ENCODE data around the gene KRT33A. TPM values are rescaled to one million over a fixed set of nuclear protein-coding genes. Genes with fewer than 3 reads are reported as not detected.

Gene KRT33A
- total RNA-seq, 1 experiment from 2014 or later: not detected

DNA sequence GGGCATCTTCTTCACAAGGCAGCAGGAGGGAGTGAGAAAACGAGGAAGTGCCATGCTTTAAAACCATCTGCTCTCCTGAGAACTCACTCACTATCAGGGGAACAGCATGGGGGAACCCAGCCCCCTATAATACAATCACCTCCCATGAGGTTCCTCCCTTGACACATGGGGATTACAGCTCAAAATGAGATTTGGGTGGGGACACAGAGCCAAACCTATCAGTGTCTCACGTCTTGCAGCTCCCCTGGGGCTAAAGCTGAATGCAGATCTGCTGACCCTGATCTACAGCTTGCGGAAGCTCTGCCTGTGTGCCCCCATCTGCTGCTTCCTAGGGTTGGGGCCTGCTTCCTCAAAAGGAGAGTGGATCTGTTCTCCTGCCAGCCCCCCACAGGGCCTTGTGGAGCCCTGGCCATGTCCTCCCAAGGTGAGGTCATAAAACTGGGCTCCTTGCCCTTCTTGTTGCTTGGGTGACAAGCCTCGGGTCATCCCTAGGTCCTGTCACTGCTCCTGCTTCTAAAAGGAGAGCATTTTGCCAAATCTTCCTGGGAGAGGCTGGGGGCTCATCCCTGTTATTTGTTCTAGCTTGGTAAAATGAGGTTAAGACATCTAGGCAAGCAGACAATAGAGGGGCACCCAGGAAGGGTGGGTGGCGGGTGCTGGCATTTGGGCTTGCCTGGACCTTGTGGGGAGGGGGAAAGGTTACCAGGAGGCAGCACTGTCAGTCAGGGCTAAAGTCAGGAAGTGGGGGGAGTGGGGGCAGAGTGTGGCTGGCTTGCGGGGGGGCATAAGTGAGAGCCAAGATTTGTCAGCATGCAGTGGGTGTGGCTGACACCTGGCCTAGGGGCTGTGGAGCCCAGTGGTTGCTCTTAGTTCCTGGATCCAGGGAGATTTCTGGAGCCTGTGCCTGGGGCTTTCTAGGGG, 16.0 kb downstream of the KRT33A start:
- no TSS peak for BruUV-seq (replicated peaks)
- Histone ChIP-seq H3K4me1 (ENCODE audit: insufficient read depth, low read length, poor library complexity, severe bottlenecking) (peaks cover 1% of the 10 kb centered on the region), H3K9me3 (ENCODE audit: low read depth, low read length, poor library complexity, severe bottlenecking) (no peaks in the 10 kb centered on the region), H3K36me3 (ENCODE audit: insufficient read depth, low read length, poor library complexity, severe bottlenecking) (no peaks in the 10 kb centered on the region), H3K27me3 (replicated peaks; ENCODE audit: insufficient read depth, low read depth, low read length, poor library complexity) (no peaks in the 10 kb centered on the region), H3K4me3 (ENCODE audit: low read depth, low read length, poor library complexity, severe bottlenecking) (no peak overlapping the region), H3K27ac (ENCODE audit: low read depth, low read length, poor library complexity, severe bottlenecking) (peak overlapping the region; percentile 23)
- DNase-seq (ENCODE audit: low spot score): peak; percentile 4
- TF ChIP-seq EZH2 (IDR thresholded peaks at IDR 0.05; ENCODE audit: borderline replicate concordance, low read depth, low read length, poor library complexity, severe bottlenecking): no peak
- TF ChIP-seq, protein P1, sequence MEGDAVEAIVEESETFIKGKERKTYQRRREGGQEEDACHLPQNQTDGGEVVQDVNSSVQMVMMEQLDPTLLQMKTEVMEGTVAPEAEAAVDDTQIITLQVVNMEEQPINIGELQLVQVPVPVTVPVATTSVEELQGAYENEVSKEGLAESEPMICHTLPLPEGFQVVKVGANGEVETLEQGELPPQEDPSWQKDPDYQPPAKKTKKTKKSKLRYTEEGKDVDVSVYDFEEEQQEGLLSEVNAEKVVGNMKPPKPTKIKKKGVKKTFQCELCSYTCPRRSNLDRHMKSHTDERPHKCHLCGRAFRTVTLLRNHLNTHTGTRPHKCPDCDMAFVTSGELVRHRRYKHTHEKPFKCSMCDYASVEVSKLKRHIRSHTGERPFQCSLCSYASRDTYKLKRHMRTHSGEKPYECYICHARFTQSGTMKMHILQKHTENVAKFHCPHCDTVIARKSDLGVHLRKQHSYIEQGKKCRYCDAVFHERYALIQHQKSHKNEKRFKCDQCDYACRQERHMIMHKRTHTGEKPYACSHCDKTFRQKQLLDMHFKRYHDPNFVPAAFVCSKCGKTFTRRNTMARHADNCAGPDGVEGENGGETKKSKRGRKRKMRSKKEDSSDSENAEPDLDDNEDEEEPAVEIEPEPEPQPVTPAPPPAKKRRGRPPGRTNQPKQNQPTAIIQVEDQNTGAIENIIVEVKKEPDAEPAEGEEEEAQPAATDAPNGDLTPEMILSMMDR (conservative IDR thresholded peaks at IDR 0.05; ENCODE audit: low read depth, low read length): no peak
- ChIA-PET CTCF (no interaction called here), POLR2A (ENCODE audit: low non-redundant PET) (no interaction called here)
- intact Hi-C loops (cut with micrococcal nuclease; ENCODE audit: unreplicated experiment): no loop called here

DNA sequence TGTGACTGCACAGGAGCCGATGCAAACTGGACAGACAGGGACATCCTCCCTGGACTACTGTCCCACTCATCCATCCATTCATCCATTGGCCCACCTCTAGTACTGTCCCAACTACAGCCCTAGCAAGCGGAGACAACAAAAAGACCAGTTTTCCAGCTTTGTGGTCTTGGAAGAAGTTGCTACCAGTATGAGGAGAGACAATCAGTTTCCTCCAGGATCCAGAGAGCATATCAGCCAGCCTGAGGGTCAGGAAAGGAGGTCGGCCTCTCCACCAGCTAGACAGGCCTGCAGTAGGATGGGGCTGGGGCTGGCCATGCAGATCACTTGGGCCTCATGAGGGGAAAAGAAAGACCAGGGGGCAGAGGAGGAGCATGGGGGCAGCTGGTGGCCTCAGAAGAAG, 16.8 kb downstream of the KRT33A start:
- H3K4me3 ChIP-seq (ENCODE audit: low read depth, low read length, poor library complexity, severe bottlenecking): no peak overlapping the region
- H3K27ac ChIP-seq (ENCODE audit: low read depth, low read length, poor library complexity, severe bottlenecking): no peak overlapping the region
- CTCF ChIA-PET: no interaction called here

DNA sequence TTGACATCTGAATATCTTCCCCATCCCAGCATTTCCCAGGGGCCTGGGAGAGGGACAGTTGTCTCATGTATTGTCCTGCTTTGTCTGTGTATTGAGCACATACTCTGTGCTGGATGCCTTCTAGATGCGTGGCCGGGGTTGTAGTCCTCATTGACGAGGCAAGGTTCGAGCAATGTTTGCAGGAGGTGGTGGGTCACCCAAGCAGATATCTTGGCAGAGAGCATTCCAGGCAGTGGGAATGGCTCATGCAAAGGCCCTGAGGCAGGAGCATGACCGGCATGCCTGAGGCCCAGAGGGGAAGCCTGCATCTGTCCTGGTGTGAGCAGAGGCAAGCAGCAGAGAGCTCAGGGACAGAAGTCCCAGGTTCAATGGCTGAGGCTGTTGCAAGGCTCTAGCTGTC, 17.5 kb downstream of the KRT33A start:
- no peak for DNase-seq (ENCODE audit: low spot score)
- no TSS peak for BruUV-seq (replicated peaks)
- H3K9me3 ChIP-seq (ENCODE audit: low read depth, low read length, poor library complexity, severe bottlenecking): no peaks in the 10 kb centered on the region
- TF ChIP-seq EZH2 (IDR thresholded peaks at IDR 0.05; ENCODE audit: borderline replicate concordance, low read depth, low read length, poor library complexity, severe bottlenecking): no peak
- TF ChIP-seq, protein P1 (conservative IDR thresholded peaks at IDR 0.05; ENCODE audit: low read depth, low read length): no peak
- no peak overlapping the region for H3K4me3 ChIP-seq (ENCODE audit: low read depth, low read length, poor library complexity, severe bottlenecking)
- H3K27ac ChIP-seq (ENCODE audit: low read depth, low read length, poor library complexity, severe bottlenecking): no peak overlapping the region
- no peaks in the 10 kb centered on the region for H3K4me1 ChIP-seq (ENCODE audit: insufficient read depth, low read length, poor library complexity, severe bottlenecking)
- intact Hi-C loops (cut with micrococcal nuclease; ENCODE audit: unreplicated experiment): no loop called here
- CTCF ChIA-PET: no interaction called here
- POLR2A ChIA-PET (ENCODE audit: low non-redundant PET): no interaction called here
- H3K27me3 ChIP-seq (replicated peaks; ENCODE audit: insufficient read depth, low read depth, low read length, poor library complexity): no peaks in the 10 kb centered on the region
- no peaks in the 10 kb centered on the region for H3K36me3 ChIP-seq (ENCODE audit: insufficient read depth, low read length, poor library complexity, severe bottlenecking)

More for the DNA sequence above, 16.8 kb downstream of the KRT33A start:
- TF ChIP-seq, protein P1 (conservative IDR thresholded peaks at IDR 0.05; ENCODE audit: low read depth, low read length): no peak
- TF ChIP-seq EZH2 (IDR thresholded peaks at IDR 0.05; ENCODE audit: borderline replicate concordance, low read depth, low read length, poor library complexity, severe bottlenecking): no peak
- Histone ChIP-seq H3K27me3 (replicated peaks; ENCODE audit: insufficient read depth, low read depth, low read length, poor library complexity) (no peaks in the 10 kb centered on the region), H3K9me3 (ENCODE audit: low read depth, low read length, poor library complexity, severe bottlenecking) (no peaks in the 10 kb centered on the region), H3K36me3 (ENCODE audit: insufficient read depth, low read length, poor library complexity, severe bottlenecking) (no peaks in the 10 kb centered on the region), H3K4me1 (ENCODE audit: insufficient read depth, low read length, poor library complexity, severe bottlenecking) (no peaks in the 10 kb centered on the region)
- intact Hi-C loops (cut with micrococcal nuclease; ENCODE audit: unreplicated experiment): no loop called here
- no peak for DNase-seq (ENCODE audit: low spot score)
- BruUV-seq (replicated peaks): no TSS peak
- POLR2A ChIA-PET (ENCODE audit: low non-redundant PET): no interaction called here
